Raji (cell line): Measurements from ENCODE around the gene ATXN7L1.

Experiments used
- POLR2A ChIP-seq: IDR thresholded peaks from 2 replicates; pipeline ENCODE4 v1.6.1; 2011; ENCODE audit warnings: low read depth, low read length, control low read depth; ENCODE audit not compliant: insufficient read depth

The ATXN7L1 gene

DNA sequence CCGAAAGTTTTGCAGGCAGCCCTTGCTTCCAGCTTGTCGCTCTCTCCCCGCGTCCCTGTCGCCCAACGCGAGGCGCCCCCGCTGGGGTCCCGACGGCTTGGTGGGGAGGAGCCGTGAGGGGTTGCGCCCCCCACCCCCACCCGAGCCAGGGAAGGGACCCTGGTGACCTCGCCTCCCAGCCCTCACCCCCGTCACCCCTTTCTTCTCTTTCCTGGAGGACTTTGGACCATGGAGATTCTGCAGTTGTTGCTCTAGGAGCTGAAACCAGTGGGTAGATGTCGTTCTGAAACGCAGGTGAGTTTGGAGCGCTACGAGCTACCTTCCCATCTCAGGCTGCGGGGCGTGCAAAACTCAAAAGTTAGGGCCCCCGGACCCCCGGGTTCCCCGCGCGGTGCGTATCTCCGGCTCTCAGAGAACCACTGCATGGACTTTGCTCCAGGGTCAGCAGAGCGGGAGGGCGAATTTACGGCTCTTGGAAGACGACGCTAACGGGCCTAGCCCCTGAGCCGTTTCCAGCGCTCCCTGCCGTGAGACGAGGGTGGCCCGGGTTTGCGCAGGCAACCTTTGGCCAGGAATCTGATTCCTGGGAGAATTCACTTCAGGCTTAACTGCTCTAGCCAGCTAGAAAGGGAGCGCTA, 684 bp upstream of the ATXN7L1 start:
- TF ChIP-seq POLR2A: no peak

DNA sequence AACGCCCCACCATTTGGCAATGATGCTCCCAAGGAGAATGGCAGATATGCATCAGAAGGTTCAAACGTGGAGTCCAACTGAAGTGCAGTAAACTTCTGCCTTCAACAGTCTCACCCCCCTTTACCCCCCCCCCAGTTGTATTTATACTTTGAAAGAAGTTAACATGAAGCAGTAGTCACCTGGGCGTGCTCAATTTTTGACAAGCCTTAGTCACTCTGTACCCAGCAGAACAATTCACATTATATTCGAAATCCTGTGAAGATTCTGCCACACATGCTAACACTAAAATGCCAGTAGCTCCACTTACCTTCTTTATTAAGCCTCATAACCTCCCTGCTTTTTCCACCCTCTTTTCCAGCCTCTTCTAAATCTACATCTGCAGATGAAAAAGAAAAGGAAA, 894 bp downstream of the ATXN7L1 start:
- no peak for TF ChIP-seq POLR2A

- TF ChIP-seq POLR2A: no peak
Observed at GRCh38 chr7:105874055-105874454, 2.3 kb downstream of the ATXN7L1 start.

DNA sequence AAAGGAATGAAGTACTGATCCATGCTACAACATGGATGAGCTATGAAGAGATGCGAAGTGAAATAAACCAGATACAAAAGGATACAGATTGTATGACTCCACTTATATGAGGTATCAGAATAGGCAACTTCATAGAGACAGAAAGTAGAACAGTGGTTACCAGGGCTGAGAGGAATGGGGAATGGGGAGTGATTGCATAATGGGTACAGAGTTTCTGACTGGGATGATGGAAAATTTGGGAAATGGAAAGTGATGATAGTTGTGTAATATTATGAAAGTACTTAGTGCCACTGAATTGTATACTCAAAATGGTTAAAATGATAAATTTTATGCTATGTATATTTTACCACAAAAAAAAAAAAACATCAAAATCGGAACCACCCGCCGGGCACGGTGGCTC, 3.9 kb downstream of the ATXN7L1 start:
- no peak for TF ChIP-seq POLR2A

DNA sequence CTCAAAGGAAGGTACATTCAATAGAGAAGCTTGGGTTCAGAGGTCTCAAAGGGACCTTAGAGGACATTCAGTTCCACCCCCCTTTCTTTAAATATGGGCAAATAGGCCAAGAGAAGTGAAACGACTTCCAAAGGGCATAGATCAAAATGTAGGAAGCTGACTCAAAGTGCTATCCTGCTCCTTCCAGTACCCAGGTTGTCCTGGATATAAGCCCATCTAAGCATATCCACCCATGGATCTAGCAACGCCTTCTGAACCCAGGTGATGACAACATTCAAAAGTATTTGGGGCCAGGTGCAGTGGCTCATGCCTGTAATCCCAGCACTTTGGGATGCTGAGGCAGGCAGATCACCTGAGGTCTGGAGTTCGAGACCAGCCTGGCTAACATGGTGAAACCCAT, 5.3 kb downstream of the ATXN7L1 start:
- no peak for TF ChIP-seq POLR2A

DNA sequence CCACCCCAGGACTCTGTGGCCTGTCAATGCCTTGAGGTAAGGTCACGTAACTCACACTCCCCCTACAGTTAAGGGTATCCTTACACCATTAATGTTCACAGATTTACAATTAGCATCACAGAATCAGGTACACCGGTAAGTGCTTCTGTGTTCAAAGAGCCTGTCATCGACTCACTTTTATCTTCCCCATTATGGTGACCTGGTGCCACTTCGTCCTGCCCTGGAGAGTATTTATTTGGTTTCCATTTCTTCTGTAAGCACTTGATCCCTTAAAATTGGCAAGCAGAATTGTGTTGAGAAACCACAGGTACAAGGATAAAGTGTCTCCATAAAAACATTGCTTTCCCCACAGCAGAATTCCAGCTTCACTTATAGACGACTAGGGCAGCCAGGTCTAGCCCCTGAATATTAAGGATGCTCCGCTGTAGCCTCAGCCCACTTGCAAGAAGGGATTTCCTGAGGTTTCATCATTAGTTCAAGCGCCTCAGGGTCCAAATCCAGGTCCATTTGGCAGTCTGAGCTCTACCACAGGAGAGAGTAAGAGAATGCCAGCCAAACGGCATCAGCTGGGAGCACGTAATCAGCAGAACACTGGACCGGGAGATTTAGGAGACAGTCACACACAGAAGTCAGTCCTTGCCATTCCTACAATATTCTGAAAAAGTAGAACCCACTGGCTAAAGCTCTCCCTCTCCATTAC, 10.1 kb downstream of the ATXN7L1 start:
- TF ChIP-seq POLR2A: no peak

- TF ChIP-seq POLR2A: no peak
Observed at GRCh38 chr7:105863876-105864275, 12.5 kb downstream of the ATXN7L1 start.

GRCh38 chr7:105862770-105863169, 13.6 kb downstream of the ATXN7L1 start:
- TF ChIP-seq POLR2A: no peak

GRCh38 chr7:105862276-105862675, 14.1 kb downstream of the ATXN7L1 start:
- TF ChIP-seq POLR2A: no peak

GRCh38 chr7:105861224-105861623, 15.2 kb downstream of the ATXN7L1 start:
- TF ChIP-seq POLR2A: no peak

DNA sequence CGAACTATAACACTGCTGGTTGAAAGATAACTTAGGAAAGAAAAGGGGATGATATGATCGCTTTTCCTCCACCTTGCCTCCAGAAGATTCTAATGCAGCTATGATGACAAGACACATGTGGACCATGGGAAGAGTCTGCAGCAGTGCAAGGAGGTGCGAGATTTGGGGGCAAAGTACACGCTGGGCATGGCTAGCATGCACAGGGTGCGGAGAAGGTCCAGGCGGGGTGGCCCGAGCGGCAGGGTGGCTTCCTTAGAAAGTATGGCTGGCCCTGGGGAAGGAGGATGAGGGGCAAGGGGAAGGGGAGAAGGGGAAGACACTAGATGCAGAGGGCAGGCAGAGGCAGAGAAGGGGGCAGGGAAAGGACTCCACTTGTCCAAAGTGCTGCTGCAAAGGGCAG, 15.6 kb downstream of the ATXN7L1 start:
- TF ChIP-seq POLR2A: no peak

DNA sequence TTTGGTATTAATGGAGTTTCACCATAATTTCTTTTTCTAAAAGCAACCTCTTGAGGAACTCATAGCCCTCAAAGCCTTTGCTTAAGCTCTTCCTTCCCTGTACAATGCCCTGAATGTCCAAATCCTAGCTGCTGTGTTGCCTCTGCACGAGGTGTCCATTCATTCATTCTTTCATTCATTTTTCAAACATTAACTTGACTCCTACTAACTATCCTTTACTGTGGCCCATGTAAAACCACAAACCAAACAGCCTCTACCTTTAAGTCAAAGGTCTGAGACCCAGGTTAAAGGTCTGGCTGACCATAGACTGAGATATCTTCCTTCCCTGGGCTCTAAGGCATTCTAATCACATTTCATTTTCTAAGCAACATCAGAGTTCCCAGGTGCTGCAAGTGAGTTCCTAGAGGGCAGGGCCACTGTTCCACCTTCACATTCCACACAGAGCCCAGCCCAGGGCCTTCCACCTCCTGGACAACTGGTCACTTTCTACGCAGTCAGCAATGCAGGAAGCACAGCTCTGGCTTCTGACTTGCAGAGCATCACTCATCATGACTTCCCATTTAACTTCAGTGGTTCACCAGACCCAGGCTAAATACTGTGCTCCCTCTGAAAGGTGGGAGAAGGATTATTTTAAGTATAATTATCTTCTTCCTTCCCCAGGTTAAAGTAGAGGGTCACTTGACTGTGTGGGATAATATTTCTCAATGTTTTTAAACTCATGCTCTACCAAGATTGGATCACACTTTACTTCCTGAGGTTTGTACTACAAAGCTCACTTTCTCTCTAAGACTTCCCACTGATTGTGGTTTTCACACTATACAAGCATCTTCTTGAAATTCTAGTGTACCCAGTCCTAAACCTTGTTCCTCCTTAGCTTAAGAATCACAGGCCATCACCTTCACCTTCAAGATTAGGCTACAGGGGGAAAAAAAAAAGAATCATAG, 19.1 kb downstream of the ATXN7L1 start:
- no peak for TF ChIP-seq POLR2A

GRCh38 chr7:105854498-105854897, 21.9 kb downstream of the ATXN7L1 start:
- TF ChIP-seq POLR2A: no peak

GRCh38 chr7:105853931-105854419, 22.4 kb downstream of the ATXN7L1 start:
- no peak for TF ChIP-seq POLR2A

DNA sequence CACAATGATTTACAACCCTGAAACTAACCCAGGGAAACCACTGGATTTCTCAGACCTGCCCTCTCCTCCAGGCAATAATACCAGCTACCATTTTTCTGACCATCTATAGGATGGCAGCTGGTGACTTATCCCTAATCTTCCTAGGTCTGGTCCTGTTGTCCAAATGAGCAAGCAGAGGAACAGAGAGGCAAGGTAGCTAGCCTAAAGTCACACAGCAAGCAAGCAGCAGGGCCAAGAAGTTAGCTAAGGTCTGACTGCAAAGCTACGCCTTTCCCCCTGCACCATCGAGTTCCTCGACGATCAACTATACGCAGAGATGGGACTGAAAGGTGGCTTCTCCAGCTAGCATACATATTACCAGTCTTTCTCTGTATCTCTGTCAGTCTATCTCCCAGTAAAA, 25.3 kb downstream of the ATXN7L1 start:
- no peak for TF ChIP-seq POLR2A

DNA sequence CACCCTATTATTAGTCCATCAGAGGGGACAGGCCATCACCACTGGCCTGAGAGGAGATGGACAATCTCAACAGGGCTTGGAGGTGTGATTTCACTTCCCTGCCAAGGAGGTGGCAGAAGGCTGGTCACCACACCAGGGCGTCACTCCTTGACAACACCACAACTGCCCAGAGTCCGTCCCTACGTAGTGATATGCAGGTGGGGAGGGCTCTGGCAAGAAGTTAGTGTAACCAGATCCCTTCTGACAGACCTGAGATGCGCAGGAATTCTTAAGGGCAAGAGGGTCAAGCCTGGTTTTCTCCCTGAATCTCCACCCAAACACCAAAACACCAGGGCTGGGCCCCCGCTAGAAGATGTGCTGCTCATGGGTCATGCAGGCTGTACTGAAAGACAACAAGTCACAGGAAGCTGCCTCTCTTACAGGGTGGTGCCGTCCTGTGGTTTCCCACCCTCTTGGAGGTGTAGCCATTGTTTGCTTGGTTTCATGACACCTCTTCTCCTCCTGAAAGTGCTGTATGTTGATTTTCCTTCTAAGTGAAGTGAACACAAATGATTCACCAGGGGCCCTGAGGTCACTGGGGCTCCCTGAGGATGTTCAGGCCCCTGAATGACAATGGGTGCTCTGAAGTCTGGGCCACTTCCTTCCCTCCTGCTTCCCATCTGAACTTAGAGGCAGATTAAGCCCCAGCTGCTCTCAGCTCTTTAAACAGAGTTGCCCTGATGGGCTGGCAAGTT, 27.1 kb downstream of the ATXN7L1 start:
- TF ChIP-seq POLR2A: no peak

- TF ChIP-seq POLR2A: no peak
Observed at GRCh38 chr7:105846404-105846803, 30.0 kb downstream of the ATXN7L1 start.
